H9 (cell line): Measurements from ENCODE around the gene PAMR1. TPM values are rescaled to one million over a fixed set of nuclear protein-coding genes. Genes with fewer than 3 reads are reported as not detected.
A peak's percentile ranks its signal among the peaks of the same experiment; 100 is the strongest.

ENCODE experiments used
- DNase-seq: peaks from one replicate; pipeline ENCODE4 v3.0.0-alpha.2; 2017
- H2AFZ ChIP-seq: one replicate; pipeline ENCODE4 v1.6.1; 2013; ENCODE audit warnings: mild to moderate bottlenecking, low read length, control low read depth, moderate library complexity
- H2AK5ac ChIP-seq: 2 replicates; pipeline ENCODE4 v1.6.1; 2013; ENCODE audit warnings: low read length, control low read depth, mixed read lengths; ENCODE audit not compliant: insufficient read length
- H2BK120ac ChIP-seq: one replicate; pipeline ENCODE4 v1.6.1; 2013; ENCODE audit warnings: low read depth, mild to moderate bottlenecking, low read length, control low read depth, inconsistent platforms; ENCODE audit not compliant: poor library complexity, severe bottlenecking
- H2BK12ac ChIP-seq: 2 replicates; pipeline ENCODE4 v1.6.1; 2013; ENCODE audit warnings: low read length, control low read depth, mixed read lengths, low read depth; ENCODE audit not compliant: insufficient read length
- H2BK15ac ChIP-seq: 2 replicates; pipeline ENCODE4 v1.6.1; 2013; ENCODE audit warnings: low read depth, low read length, control low read depth
- H2BK20ac ChIP-seq: one replicate; pipeline ENCODE4 v1.6.1; 2013; ENCODE audit warnings: low read depth, mild to moderate bottlenecking, low read length, control low read depth, inconsistent platforms; ENCODE audit not compliant: poor library complexity, severe bottlenecking
- H2BK5ac ChIP-seq: 2 replicates; pipeline ENCODE4 v1.6.1; 2013; ENCODE audit warnings: low read length, control low read depth, mixed read lengths; ENCODE audit not compliant: insufficient read length
- H3K14ac ChIP-seq: 2 replicates; pipeline ENCODE4 v1.6.1; 2013; ENCODE audit warnings: low read length, control low read depth; ENCODE audit not compliant: insufficient read depth
- H3K18ac ChIP-seq: 2 replicates; pipeline ENCODE4 v1.6.1; 2013; ENCODE audit warnings: low read depth, mild to moderate bottlenecking, mixed read lengths, low read length, control low read depth; ENCODE audit not compliant: insufficient read length
- H3K23ac ChIP-seq: 2 replicates; pipeline ENCODE4 v1.6.1; 2013; ENCODE audit warnings: low read length, control low read depth, mixed read lengths, low read depth; ENCODE audit not compliant: insufficient read length
- H3K23me2 ChIP-seq: 2 replicates; pipeline ENCODE4 v1.6.1; 2013; ENCODE audit warnings: low read depth, mild to moderate bottlenecking, mixed read lengths, low read length, control low read depth; ENCODE audit not compliant: insufficient read length, poor library complexity, severe bottlenecking
- H3K27ac ChIP-seq: 2 replicates; pipeline ENCODE4 v1.5.1; 2013; ENCODE audit warnings: low read length, control low read depth, mixed read lengths, low read depth; ENCODE audit not compliant: insufficient read length
- H3K27me3 ChIP-seq: 2 replicates; pipeline ENCODE4 v1.6.1; 2013; ENCODE audit warnings: low read length, control low read depth, inconsistent platforms; ENCODE audit not compliant: insufficient read depth
- H3K4ac ChIP-seq: 2 replicates; pipeline ENCODE4 v1.6.1; 2013; ENCODE audit warnings: low read depth, mild to moderate bottlenecking, control low read depth, inconsistent platforms, low read length, moderate library complexity
- H3K4me1 ChIP-seq: 2 replicates; pipeline ENCODE4 v1.6.1; 2013; ENCODE audit warnings: low read length, control low read depth, inconsistent platforms; ENCODE audit not compliant: insufficient read depth
- H3K4me2 ChIP-seq: 2 replicates; pipeline ENCODE4 v1.6.1; 2013; ENCODE audit warnings: low read length, control low read depth, mixed read lengths; ENCODE audit not compliant: insufficient read length, insufficient read depth
- H3K56ac ChIP-seq: 2 replicates; pipeline ENCODE4 v1.6.1; 2013; ENCODE audit warnings: low read depth, mild to moderate bottlenecking, mixed read lengths, low read length, control low read depth; ENCODE audit not compliant: insufficient read length
- H3K79me1 ChIP-seq: 2 replicates; pipeline ENCODE4 v1.6.1; 2013; ENCODE audit warnings: low read depth, mild to moderate bottlenecking, moderate library complexity, low read length, control low read depth, inconsistent platforms; ENCODE audit not compliant: insufficient read depth, poor library complexity, severe bottlenecking
- H3K79me2 ChIP-seq: 2 replicates; pipeline ENCODE4 v1.6.1; 2013; ENCODE audit warnings: low read length, control low read depth, inconsistent platforms; ENCODE audit not compliant: insufficient read depth
- H3K9ac ChIP-seq: 2 replicates; pipeline ENCODE4 v1.6.1; 2013; ENCODE audit warnings: low read length, control low read depth, mixed read lengths; ENCODE audit not compliant: insufficient read length; ENCODE audit errors: extremely low read depth
- H3K9me3 ChIP-seq: one replicate; pipeline ENCODE4 v1.6.1; 2013; ENCODE audit warnings: low read depth, low read length, inconsistent platforms; ENCODE audit not compliant: control insufficient read depth
- H3T11ph ChIP-seq: one replicate; pipeline ENCODE4 v1.6.1; 2013; ENCODE audit warnings: mild to moderate bottlenecking, low read length, control low read depth, inconsistent platforms
- H4K20me1 ChIP-seq: one replicate; pipeline ENCODE4 v1.6.1; 2013; ENCODE audit not compliant: control insufficient read depth, insufficient read length, insufficient read depth
- H4K5ac ChIP-seq: 2 replicates; pipeline ENCODE4 v1.6.1; 2013; ENCODE audit warnings: low read depth, mild to moderate bottlenecking, mixed read lengths, low read length, control low read depth; ENCODE audit not compliant: insufficient read length
- H4K8ac ChIP-seq: replicated peaks from 2 replicates; pipeline ENCODE4 v1.6.1; 2013; ENCODE audit warnings: low read length, control low read depth, mixed read lengths, low read depth; ENCODE audit not compliant: insufficient read length
- H4K91ac ChIP-seq: 2 replicates; pipeline ENCODE4 v1.6.1; 2013; ENCODE audit warnings: low read depth, mild to moderate bottlenecking, moderate library complexity, mixed read lengths, low read length, control low read depth; ENCODE audit not compliant: insufficient read length
- H3K27ac Mint-ChIP-seq, 3 experiments: 2 replicates in 2 of 3; 3 replicates in 1 of 3; pipeline ENCODE4 v1.8.0; 2020 to 2021; ENCODE audit warnings: mixed read lengths in 3 of 3, mild to moderate bottlenecking in 1 of 3, moderate library complexity in 1 of 3
- H3K27me3 Mint-ChIP-seq: 2 replicates; pipeline ENCODE4 v1.8.0; 2021; ENCODE audit warnings: low read depth, mild to moderate bottlenecking, moderate library complexity, mixed read lengths
- H3K36me3 Mint-ChIP-seq, 3 experiments: 2 replicates in 2 of 3; 3 replicates in 1 of 3; pipeline ENCODE4 v1.8.0; 2020 to 2021; ENCODE audit warnings: low read depth in 3 of 3, mixed read lengths in 3 of 3; ENCODE audit not compliant: insufficient read depth in 1 of 3
- H3K4me1 Mint-ChIP-seq, 2 experiments: 2 replicates each; pipeline ENCODE4 v1.8.0; 2020; ENCODE audit warnings: mixed read lengths in 2 of 2
- H3K4me3 Mint-ChIP-seq, 2 experiments: 2 replicates in 1 of 2; 3 replicates in 1 of 2; pipeline ENCODE4 v1.8.0; 2020 to 2021; ENCODE audit warnings: mild to moderate bottlenecking in 2 of 2, mixed read lengths in 2 of 2, moderate library complexity in 1 of 2
- H3K9me3 Mint-ChIP-seq, 2 experiments: 2 replicates in 1 of 2; 3 replicates in 1 of 2; pipeline ENCODE4 v1.8.0; 2020; ENCODE audit warnings: mild to moderate bottlenecking in 2 of 2, mixed read lengths in 2 of 2, moderate library complexity in 1 of 2
- WGBS: extraction: QIAGEN DNeasy Blood & Tissue Kit; methylation state at CpG from one replicate; pipeline ENCODE4 v1.1.7; 2013; ENCODE audit warnings: missing lambda C conversion rate, low lambda C conversion rate, mixed read lengths; ENCODE audit not compliant: insufficient read length; ENCODE audit errors: extremely low coverage; 5-methylcytosine and 5-hydroxymethylcytosine counted together
- total RNA-seq: library from RNA; stranded (reverse); gene quantifications from 2 replicates; pipeline ENCODE4 v1.2.1, GENCODE V29; 2021
- TF ChIP-seq, protein P1 (sequence below): fragments of 200-600 bp; sonication (generic); conservative IDR thresholded peaks from 3 replicates; pipeline ENCODE4 v1.8.0; 2021; ENCODE audit warnings: antibody characterized with exemption, mild to moderate bottlenecking

The PAMR1 gene
- total RNA-seq, 1 experiment from 2014 or later: 2.4 TPM

DNA sequence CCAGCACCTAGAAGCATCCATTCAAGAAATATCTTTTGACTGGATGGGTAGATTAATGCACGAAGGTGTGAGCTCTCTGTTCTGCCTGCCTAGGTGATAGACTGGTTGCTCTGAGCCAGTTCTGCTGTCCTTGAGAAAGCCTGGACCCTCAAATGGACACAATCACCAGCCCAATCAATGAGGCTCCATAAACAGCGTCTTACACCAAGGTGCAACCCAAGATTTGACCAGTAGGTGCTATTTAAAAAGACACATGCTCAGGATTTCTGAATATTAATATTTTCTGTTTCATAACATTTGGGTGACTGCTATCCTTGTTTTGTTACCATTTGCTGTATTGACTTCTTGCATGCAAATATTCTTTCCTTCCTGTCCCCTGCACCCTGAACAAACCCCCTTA is 39.0 kb downstream of the PAMR1 start:
- no peaks in the 10 kb centered on the region; the same call in 1 of the 2 replicates for H3K27me3 ChIP-seq
- Mint-ChIP-seq H3K4me1 (no peaks in the 10 kb centered on the region; a peak in 1 of 4 replicates), H3K27ac (no peak overlapping the region), H3K36me3 (peaks cover 6 to 25% (median 7%) of the 10 kb centered on the region in 3 experiments; a peak in 6 of 7 replicates), H3K4me3 (no peak overlapping the region), H3K27me3 (peaks cover 23% of the 10 kb centered on the region), H3K9me3 (peaks cover 19 to 20% of the 10 kb centered on the region in 2 experiments)
- H2BK5ac ChIP-seq: no peak overlapping the region
- no CpG with 5 or more reads among the region's 2 CpGs for WGBS
- no peak overlapping the region for H2BK120ac ChIP-seq
- no peak overlapping the region for H3T11ph ChIP-seq
- no peak overlapping the region for H3K14ac ChIP-seq
- H4K5ac ChIP-seq: no peak overlapping the region
- DNase-seq: no peak
- H3K9me3 ChIP-seq: no peaks in the 10 kb centered on the region
- no peak overlapping the region for H3K9ac ChIP-seq
- no peak overlapping the region for H2BK12ac ChIP-seq
- no peak overlapping the region for H3K18ac ChIP-seq
- H3K27ac ChIP-seq: no peak overlapping the region
- no peak overlapping the region for H3K4ac ChIP-seq
- no peak overlapping the region for H3K56ac ChIP-seq
- TF ChIP-seq, protein P1, sequence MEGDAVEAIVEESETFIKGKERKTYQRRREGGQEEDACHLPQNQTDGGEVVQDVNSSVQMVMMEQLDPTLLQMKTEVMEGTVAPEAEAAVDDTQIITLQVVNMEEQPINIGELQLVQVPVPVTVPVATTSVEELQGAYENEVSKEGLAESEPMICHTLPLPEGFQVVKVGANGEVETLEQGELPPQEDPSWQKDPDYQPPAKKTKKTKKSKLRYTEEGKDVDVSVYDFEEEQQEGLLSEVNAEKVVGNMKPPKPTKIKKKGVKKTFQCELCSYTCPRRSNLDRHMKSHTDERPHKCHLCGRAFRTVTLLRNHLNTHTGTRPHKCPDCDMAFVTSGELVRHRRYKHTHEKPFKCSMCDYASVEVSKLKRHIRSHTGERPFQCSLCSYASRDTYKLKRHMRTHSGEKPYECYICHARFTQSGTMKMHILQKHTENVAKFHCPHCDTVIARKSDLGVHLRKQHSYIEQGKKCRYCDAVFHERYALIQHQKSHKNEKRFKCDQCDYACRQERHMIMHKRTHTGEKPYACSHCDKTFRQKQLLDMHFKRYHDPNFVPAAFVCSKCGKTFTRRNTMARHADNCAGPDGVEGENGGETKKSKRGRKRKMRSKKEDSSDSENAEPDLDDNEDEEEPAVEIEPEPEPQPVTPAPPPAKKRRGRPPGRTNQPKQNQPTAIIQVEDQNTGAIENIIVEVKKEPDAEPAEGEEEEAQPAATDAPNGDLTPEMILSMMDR: peak; percentile 15; the same call in 1 of the 3 replicates
- H4K20me1 ChIP-seq: no peaks in the 10 kb centered on the region
- no peak overlapping the region for H3K23ac ChIP-seq
- no peak overlapping the region for H4K8ac ChIP-seq
- H2AK5ac ChIP-seq: no peak overlapping the region
- H3K4me1 ChIP-seq: no peaks in the 10 kb centered on the region
- no peak overlapping the region for H2AFZ ChIP-seq
- H3K79me1 ChIP-seq: no peaks in the 10 kb centered on the region
- H3K4me2 ChIP-seq: no peak overlapping the region
- no peaks in the 10 kb centered on the region for H3K79me2 ChIP-seq
- no peak overlapping the region for H2BK20ac ChIP-seq
- no peaks in the 10 kb centered on the region for H3K23me2 ChIP-seq
- no peak overlapping the region for H2BK15ac ChIP-seq
- no peak overlapping the region for H4K91ac ChIP-seq
